GM19467 (cell line): ENCODE results near the gene SBF2.

ENCODE experiments used
- ATAC-seq: cut with Tn5 transposase; IDR thresholded peaks from one replicate; pipeline ENCODE4 v1.9.1; 2021; ENCODE audit warnings: mild to moderate bottlenecking, moderate library complexity; ENCODE audit not compliant: unreplicated experiment

Gene SBF2

GRCh38 chr11:9736365-9736764 lies 557.7 kb downstream of the SBF2 start:
- ATAC-seq, result no peak

DNA sequence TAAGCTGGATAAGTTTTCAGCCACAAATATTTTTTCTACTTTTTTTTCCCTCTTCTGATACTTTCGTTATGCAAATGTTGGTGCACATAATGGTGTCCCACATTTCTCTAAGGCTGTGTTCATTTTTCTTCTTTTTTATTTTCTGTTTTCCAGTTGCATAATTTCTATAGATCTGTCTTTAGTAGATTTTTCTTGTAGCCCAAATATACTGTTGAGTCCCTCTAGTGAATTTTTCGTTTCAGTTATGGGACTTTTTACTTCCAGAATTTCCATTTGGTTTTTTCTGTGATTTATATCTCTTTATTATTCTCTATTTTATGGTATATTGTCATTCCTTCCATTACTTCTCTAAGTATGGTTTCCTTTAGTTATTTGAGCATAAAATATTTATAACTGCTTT lies 558.1 kb downstream of the SBF2 start:
- no peak for ATAC-seq

DNA sequence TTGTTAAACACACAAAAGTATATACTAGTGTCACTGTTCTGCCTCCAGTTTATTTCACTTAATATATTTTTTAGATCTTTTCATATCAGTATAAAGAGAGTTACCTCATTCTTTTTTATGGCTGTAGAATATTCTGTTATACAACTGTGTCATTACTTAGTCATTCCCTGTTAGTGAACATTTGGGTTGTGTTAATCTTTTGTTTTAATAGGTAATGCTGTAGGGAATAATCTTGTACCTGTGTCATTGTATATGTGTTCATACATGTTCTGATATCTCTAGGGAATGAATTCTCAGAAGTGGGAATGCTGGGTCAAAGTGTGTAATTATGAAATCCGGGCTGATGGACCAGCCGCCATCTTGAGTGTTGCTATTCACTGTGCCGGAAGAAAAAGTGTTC lies 558.8 kb downstream of the SBF2 start:
- ATAC-seq, result no peak

GRCh38 chr11:9733212-9733611 lies 560.8 kb downstream of the SBF2 start:
- no peak for ATAC-seq

GRCh38 chr11:9732453-9732852 lies 561.6 kb downstream of the SBF2 start:
- no peak for ATAC-seq

GRCh38 chr11:9731256-9731655 lies 562.8 kb downstream of the SBF2 start:
- ATAC-seq, result no peak
